Measurements from ENCODE around the gene LAMTOR2.

The LAMTOR2 gene

GRCh38 chr1:156076609-156077429, 22.2 kb downstream of the LAMTOR2 start:
- no peak for DNase-seq

DNA sequence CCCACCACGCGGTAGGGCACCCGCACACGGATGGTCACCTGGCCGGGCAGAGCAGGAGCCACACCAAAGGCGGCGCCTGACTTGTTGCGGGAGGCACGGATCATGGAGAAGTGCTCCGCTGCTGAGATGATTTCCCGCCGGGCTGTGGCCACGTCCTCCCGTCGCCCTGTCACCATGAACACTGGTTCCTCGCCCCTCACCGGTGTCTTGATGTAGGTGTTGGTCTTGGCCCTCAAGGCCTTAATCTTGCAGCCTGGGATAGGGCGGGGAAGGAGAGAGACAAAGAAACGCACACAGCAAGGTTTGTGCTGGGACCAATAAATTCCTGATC, 22.8 kb downstream of the LAMTOR2 start:
- no peak for DNase-seq

DNA sequence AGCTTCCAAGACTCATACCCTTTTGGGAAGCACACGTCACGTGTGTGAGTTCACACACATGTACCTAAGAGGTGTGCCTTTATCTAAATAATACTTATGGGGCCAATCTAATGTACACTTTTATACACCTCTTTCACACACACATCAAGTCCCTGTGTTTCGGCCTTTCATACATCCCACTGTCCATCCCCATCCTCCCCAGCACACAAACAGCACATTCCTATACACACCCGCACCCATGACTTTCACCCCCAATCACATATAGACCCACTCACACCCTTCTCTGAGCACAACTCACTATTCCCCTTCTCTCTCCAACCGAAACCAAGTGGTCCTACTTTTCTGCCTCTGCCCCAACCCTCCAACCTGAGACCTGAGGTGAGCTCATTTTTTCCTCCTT, 24.1 kb downstream of the LAMTOR2 start:
- DNase-seq, result no peak

DNA sequence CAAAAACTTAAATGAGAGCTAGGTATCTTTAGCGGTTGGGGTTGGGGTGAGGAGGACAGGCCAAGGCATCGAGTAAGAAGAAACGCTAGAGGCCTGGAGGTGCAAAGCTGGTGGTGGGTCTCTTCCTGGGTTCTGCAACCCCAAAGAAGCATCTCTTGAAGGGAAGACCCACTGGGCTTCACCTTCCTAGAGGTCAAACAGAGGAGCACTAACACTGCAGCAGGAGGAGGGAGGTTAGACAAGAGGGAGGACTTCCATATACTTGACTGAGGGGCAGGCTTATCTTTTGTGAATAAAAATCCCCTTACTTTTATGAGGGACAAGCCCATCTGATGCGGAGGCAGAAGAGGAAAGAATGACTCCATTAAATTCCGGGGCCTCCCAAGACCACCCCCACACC, 25.2 kb downstream of the LAMTOR2 start:
- DNase-seq, result no peak

- DNase-seq, result no peak
Measured at GRCh38 chr1:156080241-156080862, 25.8 kb downstream of the LAMTOR2 start.

DNA sequence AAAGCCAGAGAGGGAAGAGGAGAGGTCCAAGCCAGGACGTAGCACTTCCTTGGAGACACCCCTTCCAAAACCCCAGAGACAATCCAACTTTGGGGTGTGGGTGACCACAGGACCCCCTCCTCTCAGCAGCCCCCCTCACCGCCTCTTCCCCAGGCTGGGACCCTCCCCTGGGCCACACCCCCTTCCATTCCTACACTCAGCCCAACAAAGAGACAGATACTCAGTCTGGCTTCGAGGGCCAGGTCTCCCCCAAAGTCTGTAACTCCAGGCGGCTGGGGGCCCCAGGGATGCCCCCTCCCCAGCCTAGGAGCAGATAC, 26.2 kb downstream of the LAMTOR2 start:
- no peak for DNase-seq

DNA sequence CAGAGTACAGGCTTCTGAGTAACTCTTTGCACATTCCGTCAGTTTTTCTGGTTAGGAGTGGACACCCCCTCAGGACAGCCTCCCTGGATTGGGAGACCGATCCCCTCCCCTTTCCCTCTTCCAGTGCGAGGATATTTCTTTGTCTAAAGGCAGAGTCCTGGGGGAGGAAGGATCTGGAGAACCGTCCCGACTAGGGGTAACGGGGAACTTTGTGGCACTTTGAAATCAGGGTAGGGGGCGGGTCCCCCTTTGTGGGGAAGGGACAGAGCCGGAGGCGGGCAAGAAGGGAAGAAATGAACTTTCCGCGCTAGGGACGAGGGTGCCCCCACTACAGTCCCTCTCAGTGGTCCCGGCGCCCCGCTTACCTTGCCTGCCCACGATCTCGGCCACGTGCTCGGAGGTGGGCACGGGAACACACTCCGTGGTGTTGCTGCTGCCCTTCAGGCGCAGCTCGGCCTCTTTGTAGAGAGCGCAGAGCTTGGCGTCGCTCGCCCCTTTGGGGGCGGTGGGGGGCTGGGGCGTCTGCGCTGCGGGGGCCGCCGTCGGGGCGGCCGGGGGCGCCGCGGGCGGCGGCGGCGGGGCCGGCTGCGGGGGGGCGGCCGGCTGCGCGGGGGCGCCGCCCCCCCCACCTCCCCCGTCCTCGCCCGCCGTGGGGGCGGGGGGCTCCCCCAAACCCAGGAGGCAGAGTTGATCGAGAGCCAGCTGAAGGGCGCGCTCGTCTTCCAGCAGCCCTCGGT, 26.8 kb downstream of the LAMTOR2 start:
- no peak for DNase-seq

GRCh38 chr1:156081917-156082308, 27.3 kb downstream of the LAMTOR2 start:
- DNase-seq, result no peak

- DNase-seq, result peak; percentile 49 to 54
Measured at GRCh38 chr1:156082309-156083091, 27.9 kb downstream of the LAMTOR2 start, which contains the start of gene MEX3A. MEX3A (minus strand) TSS chr1:156082465; CDS start chr1:156081998, 467 bp downstream.

DNA sequence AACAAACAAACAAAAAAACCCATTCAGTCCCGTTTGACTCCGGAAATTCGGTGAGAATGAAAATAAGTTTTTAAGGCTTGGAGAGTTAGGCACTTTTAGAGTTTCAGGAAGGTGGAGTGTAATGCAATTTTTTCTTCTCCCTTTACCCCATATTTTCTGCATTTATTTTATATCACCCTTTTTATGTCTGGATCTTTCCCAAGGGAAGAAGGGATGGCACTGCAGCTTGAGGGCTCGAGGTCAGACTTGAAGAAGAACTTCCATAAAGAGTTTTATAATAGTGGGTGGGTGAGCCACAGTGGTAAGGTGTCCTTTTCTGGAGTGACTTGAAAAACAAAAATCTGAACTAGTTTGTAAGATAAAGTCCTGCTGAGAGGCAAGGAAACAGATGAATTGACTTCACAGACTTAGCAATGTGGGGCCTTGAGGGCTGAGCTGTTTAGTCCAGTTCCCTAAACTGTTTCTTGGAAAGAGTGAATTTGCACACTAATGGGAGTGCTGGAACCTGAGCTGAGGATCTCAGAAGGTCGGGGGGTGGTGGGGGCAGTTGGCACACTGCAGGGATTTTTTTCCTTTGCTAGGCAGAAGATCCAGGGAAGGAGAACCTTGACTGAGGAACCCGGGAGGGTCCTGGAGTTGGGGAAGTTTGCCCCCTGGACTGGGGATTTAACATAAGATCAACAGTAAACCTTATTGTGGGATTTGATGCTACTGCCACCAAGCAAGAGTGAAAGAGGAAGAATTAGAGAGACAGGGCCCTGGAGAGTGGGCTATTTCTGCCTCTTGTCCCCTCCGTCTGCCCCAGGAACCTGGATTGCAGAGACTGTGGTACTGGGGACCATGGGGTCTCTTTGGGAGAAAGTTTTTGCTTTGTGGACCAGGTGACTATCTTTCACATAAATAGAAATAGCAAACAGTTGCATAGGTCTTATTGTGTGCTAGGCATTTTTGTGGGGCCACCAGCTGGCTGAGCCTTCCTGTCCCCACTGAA, 29.5 kb downstream of the LAMTOR2 start:
- DNase-seq, result no peak

GRCh38 chr1:156086256-156086662, 31.7 kb downstream of the LAMTOR2 start:
- no peak for DNase-seq

- DNase-seq, result no peak
Measured at GRCh38 chr1:156089704-156090103, 35.1 kb downstream of the LAMTOR2 start.

DNA sequence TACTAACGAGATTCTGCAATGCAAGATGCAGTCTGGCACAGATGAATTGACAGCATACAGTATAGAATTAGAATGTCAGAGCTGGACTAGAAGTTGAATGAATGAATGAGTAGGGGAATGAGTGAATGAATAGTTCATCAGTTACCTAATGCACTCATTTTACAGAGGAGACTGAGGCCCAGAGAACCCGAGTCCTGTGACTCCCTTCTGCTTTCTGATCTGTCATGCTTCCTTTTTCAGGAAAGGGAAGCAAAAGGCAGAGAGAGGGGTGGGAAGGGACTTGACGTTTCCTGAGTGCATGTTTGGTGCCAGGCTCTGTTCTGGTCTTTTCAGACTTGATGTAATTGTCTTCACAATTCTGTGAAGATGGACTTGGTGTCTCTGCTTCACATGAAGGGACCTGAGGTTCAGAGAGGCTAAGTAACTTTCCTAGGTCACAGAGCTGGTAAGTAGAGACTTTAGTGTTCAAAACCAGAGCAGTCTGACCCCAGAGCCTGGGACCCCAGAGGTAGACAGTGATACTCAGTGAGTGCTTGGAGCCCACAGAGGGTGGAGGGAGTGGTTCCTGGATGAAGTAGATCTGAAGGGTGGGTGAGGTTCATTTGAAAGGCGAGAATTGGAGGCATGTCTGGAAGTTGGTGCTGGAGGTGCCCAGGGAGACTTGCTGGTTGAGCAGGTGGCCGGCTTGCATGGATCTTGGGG, 35.7 kb downstream of the LAMTOR2 start:
- no peak for DNase-seq

DNA sequence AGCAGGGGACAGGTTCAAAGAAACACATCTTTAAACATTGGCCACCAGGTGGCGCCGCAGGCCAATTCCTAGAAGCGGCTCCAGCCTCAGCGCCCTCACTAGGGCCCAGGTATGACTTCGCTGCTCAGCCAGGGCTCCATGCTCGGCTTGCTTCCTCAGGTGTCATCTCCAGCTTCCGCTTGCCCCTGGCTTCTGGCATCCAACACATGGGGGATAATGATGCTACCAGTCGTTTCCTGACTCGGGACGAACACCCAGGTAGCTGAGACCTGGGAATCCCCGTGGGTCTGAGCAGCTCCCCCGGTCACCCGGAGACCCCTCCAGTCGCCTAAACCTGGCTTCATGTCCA, 36.2 kb downstream of the LAMTOR2 start:
- DNase-seq, result peak; percentile 89 to 92

- no peak for DNase-seq
Measured at GRCh38 chr1:156091610-156092009, 37.0 kb downstream of the LAMTOR2 start.

DNA sequence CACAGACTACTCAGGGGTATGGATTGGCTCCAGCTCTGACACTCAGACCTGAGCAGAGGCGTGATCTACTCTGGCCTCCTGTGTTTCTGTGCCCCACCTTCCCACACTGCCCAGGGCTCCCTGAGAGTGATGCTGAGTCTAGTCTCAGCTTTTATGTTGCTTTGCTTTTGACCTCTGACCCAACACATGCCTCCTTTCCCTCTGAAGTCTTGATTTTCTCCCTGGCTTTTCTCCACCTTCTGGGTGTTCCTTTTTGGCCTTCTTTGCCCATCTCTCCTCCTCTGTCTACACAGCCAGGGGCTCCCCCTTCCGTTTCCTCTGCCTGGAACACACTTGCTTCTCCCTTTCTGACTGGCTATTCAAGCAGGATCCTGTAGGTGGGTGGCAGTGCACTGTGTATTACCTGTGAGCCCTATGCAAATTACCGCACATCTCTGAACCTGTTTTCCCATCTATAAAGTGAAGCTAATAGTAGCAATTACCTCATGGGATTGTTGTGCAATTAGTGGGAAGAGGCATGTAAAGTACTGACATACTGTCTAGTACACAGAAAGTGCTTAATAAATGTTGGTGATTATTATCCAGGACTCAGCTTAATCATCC, 41.4 kb downstream of the LAMTOR2 start:
- no peak for DNase-seq

DNA sequence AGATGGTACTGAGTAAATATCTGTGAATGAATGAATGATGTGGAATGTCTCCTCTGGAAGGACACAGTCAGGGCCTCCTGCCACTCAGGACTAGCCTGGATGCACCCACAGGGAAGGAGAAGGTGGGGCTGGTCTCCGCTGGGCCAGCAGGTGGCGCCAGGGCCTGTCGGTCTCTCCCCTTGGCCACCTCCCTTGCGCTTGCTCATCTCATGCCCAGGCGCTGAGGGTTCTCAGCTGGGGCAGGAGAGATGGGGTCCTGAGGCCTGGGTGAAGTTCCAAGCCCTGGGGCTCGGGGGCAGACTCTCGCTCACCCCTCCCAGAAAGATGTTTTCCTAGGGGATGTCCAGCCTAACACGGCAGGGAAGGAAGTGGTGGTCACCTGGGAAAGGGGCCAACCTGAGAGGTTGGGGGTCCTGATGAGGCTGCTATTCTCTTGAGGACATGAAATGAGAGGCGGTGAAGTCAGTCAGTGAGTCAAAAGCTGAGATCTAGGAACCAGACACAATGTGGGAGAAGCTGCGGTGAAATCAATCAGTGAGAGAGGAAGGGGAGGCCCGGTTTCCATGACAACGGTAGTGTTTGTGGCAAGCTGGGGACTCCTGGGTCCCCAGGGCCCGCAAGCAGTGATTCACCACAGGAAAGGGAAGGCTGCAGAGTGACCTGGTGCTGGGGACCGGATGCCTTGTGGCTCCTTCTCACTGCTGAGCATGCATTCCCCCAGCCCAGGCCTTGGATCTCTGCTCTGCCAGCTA, 42.2 kb downstream of the LAMTOR2 start:
- peak; percentile 87 to 91 for DNase-seq

DNA sequence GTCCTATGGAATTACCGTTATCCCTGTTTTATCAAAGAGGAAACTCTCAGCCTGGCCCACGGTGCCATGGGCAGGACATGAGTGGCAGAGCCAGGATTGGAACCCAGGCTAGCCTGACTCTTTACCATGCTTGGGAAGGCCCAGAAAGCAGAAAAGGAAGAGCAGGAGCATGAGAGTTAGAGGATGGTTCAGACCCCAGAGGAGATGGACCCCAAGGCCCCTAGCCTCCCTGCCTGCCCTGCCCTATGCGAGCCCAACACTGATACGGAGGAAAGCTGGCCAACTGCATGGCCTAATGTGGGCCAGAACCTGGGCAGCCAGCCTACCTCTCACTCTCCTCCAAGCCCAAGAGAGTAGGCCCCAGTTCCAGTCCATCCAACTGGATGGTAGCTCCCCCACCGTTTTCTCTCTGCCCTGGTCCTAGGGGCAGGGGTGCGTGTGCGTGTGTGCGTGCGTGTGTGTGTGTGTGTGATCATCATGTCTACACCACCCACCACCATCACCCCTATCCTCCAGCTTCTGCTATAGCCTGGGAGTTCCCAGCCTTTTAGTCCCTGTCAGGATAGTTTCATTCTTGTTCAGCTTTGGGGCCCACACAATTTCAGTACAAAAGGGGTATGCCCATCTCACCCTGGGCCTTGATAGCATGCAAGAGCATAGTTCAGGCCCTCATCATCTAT, 43.1 kb downstream of the LAMTOR2 start:
- DNase-seq, result no peak

DNA sequence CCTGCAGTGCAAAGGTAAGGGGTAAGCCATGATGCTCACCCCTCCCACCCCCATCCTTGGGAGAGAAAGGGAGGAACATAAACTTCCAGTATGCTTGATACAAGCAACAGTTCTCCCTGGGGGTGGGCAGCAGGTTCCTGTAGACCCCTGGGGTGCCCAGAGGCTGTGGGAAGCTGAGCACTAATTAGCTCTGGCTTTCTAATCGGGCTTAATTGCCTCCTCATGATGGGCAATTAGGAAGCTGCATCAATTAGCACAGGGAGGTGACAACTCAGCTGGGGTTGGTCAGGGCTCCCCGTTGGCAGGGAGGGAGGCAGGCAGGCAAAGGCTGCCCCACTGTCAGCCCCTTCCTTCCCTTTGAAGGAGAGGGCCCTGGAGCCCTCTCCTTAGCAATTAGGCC, 44.2 kb downstream of the LAMTOR2 start:
- no peak for DNase-seq

DNA sequence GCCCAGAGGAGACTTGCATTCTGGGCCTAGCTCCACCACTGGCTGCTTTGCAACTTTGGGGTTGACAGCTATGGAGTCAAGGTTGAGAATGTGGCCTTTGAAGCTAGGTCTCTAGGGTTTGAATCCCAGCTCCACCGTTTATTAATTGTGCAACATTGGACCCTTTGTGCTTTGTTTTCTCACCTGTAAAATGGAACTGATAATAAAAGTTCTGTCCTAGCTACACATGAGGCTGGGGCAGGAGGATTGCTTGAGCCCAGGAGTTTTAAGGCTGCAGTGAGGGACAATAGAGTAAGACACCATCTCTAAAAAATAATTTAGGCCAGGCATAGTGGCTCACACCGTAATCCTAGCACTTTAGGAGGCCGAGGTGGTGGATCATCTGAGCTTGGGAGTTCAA, 44.7 kb downstream of the LAMTOR2 start:
- DNase-seq, result no peak

Data from activated CD4-positive, alpha-beta T cell treated with anti-CD3 and anti-CD28 coated beads for 4 hours (primary cell).